Erythroblast (primary cell): ENCODE measurements around the gene ACVRL1.

Experiments used
- GATA1 ChIP-seq: IDR thresholded peaks from 2 replicates; pipeline ENCODE4 v1.6.1; 2011; ENCODE audit warnings: low read depth, mild to moderate bottlenecking, control low read depth, low read length, moderate library complexity
- POLR2A ChIP-seq: IDR thresholded peaks from 2 replicates; pipeline ENCODE4 v1.6.1; 2011; ENCODE audit warnings: mild to moderate bottlenecking, low read length

- no peak for TF ChIP-seq POLR2A
- TF ChIP-seq GATA1, result no peak
These were observed 36.0 kb downstream of the ACVRL1 start for GRCh38 chr12:51943346-51943745.
